Trophoblast cell (in vitro differentiated cells and primary cell): ENCODE data around the gene HTD2.

Experiments
- DNase-seq, 2 donors: peaks; one replicate each; pipeline ENCODE4 v3.0.0-alpha.2; 2016
- H2AFZ ChIP-seq: 2 replicates; pipeline ENCODE4 v1.6.1; 2013; ENCODE audit warnings: low read length, moderate library complexity, mild to moderate bottlenecking; ENCODE audit not compliant: insufficient read depth, poor library complexity
- H2AK5ac ChIP-seq: 2 replicates; pipeline ENCODE4 v1.6.1; 2013; ENCODE audit warnings: mild to moderate bottlenecking, low read length
- H2BK120ac ChIP-seq: 2 replicates; pipeline ENCODE4 v1.6.1; 2013; ENCODE audit warnings: low read length, mild to moderate bottlenecking, moderate library complexity; ENCODE audit not compliant: insufficient read depth, poor library complexity
- H2BK12ac ChIP-seq: 2 replicates; pipeline ENCODE4 v1.6.1; 2013; ENCODE audit warnings: mild to moderate bottlenecking, low read length, moderate library complexity
- H2BK5ac ChIP-seq: 2 replicates; pipeline ENCODE4 v1.6.1; 2013; ENCODE audit warnings: low read length, low read depth, moderate library complexity, mild to moderate bottlenecking; ENCODE audit not compliant: poor library complexity
- H3K14ac ChIP-seq: 2 replicates; pipeline ENCODE4 v1.6.1; 2013; ENCODE audit warnings: mild to moderate bottlenecking, low read length
- H3K18ac ChIP-seq: 2 replicates; pipeline ENCODE4 v1.6.1; 2013; ENCODE audit warnings: mild to moderate bottlenecking, low read length
- H3K23ac ChIP-seq: 2 replicates; pipeline ENCODE4 v1.6.1; 2013; ENCODE audit warnings: low read length
- H3K27ac ChIP-seq: 2 replicates; pipeline ENCODE4 v1.5.1; 2013; ENCODE audit warnings: low read depth, mild to moderate bottlenecking, inconsistent platforms, low read length, moderate library complexity
- H3K27me3 ChIP-seq: 2 replicates; pipeline ENCODE4 v1.6.1; 2013; ENCODE audit warnings: inconsistent platforms, mild to moderate bottlenecking, low read length, moderate library complexity; ENCODE audit not compliant: insufficient read depth
- H3K36me3 ChIP-seq, 2 experiments: 1 replicate in 1 of 2; 2 replicates in 1 of 2; pipeline ENCODE4 v1.6.1; 2013; ENCODE audit warnings: low read length in 2 of 2, mild to moderate bottlenecking in 2 of 2, moderate library complexity in 1 of 2; ENCODE audit not compliant: insufficient read depth in 2 of 2, control insufficient read depth in 1 of 2
- H3K4ac ChIP-seq: 2 replicates; pipeline ENCODE4 v1.6.1; 2013; ENCODE audit warnings: low read depth, mild to moderate bottlenecking, low read length, moderate library complexity
- H3K4me1 ChIP-seq, 2 experiments: 1 replicate in 1 of 2; 2 replicates in 1 of 2; pipeline ENCODE4 v1.6.1; 2013; ENCODE audit warnings: low read length in 2 of 2, mild to moderate bottlenecking in 2 of 2, moderate library complexity in 1 of 2; ENCODE audit not compliant: insufficient read depth in 2 of 2, control insufficient read depth in 1 of 2
- H3K4me2 ChIP-seq: 2 replicates; pipeline ENCODE4 v1.6.1; 2013; ENCODE audit warnings: inconsistent platforms, mild to moderate bottlenecking, low read length, moderate library complexity
- H3K4me3 ChIP-seq: 2 replicates; pipeline ENCODE4 v1.5.1; 2013; ENCODE audit warnings: mild to moderate bottlenecking, low read depth, low read length, inconsistent platforms
- H3K79me1 ChIP-seq: one replicate; pipeline ENCODE4 v1.6.1; 2013; ENCODE audit warnings: low read length
- H3K79me2 ChIP-seq: 2 replicates; pipeline ENCODE4 v1.6.1; 2013; ENCODE audit warnings: low read length, mild to moderate bottlenecking; ENCODE audit not compliant: control insufficient read depth, insufficient read depth, poor library complexity
- H3K9ac ChIP-seq: 2 replicates; pipeline ENCODE4 v1.6.1; 2013; ENCODE audit warnings: mild to moderate bottlenecking, low read length
- H3K9me3 ChIP-seq: 2 replicates; pipeline ENCODE4 v1.6.1; 2013; ENCODE audit warnings: low read depth, mild to moderate bottlenecking, control low read depth, inconsistent platforms, low read length; ENCODE audit not compliant: insufficient read depth
- H4K12ac ChIP-seq: 2 replicates; pipeline ENCODE4 v1.6.1; 2013; ENCODE audit warnings: low read depth, mild to moderate bottlenecking, low read length, moderate library complexity
- H4K8ac ChIP-seq: 2 replicates; pipeline ENCODE4 v1.6.1; 2013; ENCODE audit warnings: low read depth, mild to moderate bottlenecking, low read length, moderate library complexity
- H4K91ac ChIP-seq: one replicate; pipeline ENCODE4 v1.6.1; 2013; ENCODE audit warnings: low read depth, mild to moderate bottlenecking, low read length, moderate library complexity
- WGBS: extraction: QIAGEN DNeasy Blood & Tissue Kit; methylation state at CpG from one replicate; pipeline ENCODE4 v1.1.7; 2013; ENCODE audit warnings: missing lambda C conversion rate; ENCODE audit not compliant: insufficient read length, insufficient coverage; ENCODE audit errors: extremely low coverage; 5-methylcytosine and 5-hydroxymethylcytosine counted together

Gene HTD2

DNA sequence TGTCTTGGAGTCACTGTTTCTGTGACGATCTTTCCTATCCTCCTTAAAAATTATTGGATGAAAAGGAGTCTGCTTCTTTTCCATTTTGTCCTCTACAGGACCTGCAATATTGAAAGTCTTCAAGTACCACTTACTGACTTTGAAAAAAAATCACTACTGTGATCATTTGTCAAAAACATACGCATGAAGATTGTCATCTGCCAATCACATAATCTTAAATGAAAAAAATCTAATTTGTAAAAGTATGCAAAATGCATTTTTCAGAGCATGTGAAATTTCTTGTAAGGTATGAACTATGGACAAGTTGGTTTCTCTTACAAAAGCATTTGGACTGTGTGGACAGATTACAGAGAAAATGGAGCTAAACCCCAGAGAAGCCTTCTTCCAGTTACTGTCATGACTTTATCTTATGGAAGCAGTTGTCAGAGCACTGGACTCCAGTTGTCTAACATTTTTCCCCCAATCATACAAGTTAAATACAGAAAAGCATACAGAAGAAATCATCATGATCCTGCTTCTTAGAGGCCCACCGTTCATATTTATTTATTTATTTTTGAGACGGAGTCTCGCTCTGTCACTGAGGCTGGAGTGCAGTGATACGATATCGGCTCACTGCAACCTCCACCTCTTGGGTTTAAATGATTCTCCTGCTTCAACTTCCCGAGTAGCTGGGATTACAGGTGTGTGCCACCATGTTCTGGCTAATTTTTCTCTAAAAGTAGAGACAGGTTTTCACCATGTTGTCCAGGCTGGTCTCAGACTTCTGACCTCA is 23.0 kb downstream of the HTD2 start:
- Histone ChIP-seq H3K27ac (no peak overlapping the region), H2BK12ac (no peak overlapping the region), H4K8ac (no peak overlapping the region), H3K27me3 (no peaks in the 10 kb centered on the region), H3K9me3 (no peaks in the 10 kb centered on the region), H2BK120ac (no peak overlapping the region), H3K4ac (no peak overlapping the region), H2AK5ac (no peak overlapping the region), H3K14ac (no peak overlapping the region), H4K91ac (no peak overlapping the region), H3K9ac (no peak overlapping the region), H4K12ac (no peak overlapping the region), H3K79me2 (no peaks in the 10 kb centered on the region), H2BK5ac (no peak overlapping the region), H3K18ac (no peak overlapping the region), H3K4me2 (no peak overlapping the region), H2AFZ (no peak overlapping the region), H3K4me3 (no peak overlapping the region), H3K79me1 (peaks cover 6% of the 10 kb centered on the region), H3K4me1 (peaks cover 0 to 4% of the 10 kb centered on the region in 2 experiments), H3K36me3 (no peaks in the 10 kb centered on the region), H3K23ac (no peak overlapping the region)
- no peak for DNase-seq
- no CpG with 5 or more reads among the region's 8 CpGs for WGBS

DNA sequence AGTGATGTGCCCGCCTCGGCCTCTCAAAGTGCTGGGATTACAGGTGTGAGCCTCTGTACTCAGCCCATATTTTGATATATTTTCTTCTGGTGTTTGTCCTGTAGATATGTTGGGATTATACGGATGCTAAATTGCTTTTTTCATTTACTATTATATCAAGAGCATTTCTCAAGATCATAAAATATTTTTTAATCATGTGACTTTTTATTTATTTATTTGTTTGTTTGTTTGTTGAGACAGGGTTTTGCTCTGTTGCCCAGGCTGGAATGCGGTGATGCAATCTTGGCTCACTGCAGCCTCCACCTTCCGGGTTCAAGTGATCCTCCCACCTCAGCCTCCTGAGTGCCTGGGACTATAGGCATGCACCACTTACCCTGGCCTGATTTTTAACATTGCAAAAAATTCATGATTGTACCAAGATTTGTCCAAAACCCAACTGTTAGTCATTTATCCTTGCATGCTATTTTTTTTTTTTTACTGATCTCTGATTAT is 23.6 kb downstream of the HTD2 start:
- no peak overlapping the region for H4K8ac ChIP-seq
- no peak overlapping the region for H4K12ac ChIP-seq
- no peaks in the 10 kb centered on the region for H3K79me2 ChIP-seq
- DNase-seq: no peak
- no peaks in the 10 kb centered on the region for H3K27me3 ChIP-seq
- H3K4me1 ChIP-seq: peaks cover 0 to 4% of the 10 kb centered on the region in 2 experiments
- H3K27ac ChIP-seq: no peak overlapping the region
- H3K4ac ChIP-seq: no peak overlapping the region
- no peak overlapping the region for H3K4me3 ChIP-seq
- H3K9ac ChIP-seq: no peak overlapping the region
- no peak overlapping the region for H2BK12ac ChIP-seq
- no peak overlapping the region for H2BK120ac ChIP-seq
- no peak overlapping the region for H3K4me2 ChIP-seq
- H3K36me3 ChIP-seq: no peaks in the 10 kb centered on the region
- no peak overlapping the region for H2AK5ac ChIP-seq
- no peaks in the 10 kb centered on the region for H3K9me3 ChIP-seq
- H2AFZ ChIP-seq: no peak overlapping the region
- no CpG with 5 or more reads among the region's 5 CpGs for WGBS
- no peak overlapping the region for H3K18ac ChIP-seq
- no peak overlapping the region for H4K91ac ChIP-seq
- H3K23ac ChIP-seq: no peak overlapping the region
- no peak overlapping the region for H2BK5ac ChIP-seq
- H3K14ac ChIP-seq: no peak overlapping the region
- H3K79me1 ChIP-seq: peaks cover 6% of the 10 kb centered on the region

DNA sequence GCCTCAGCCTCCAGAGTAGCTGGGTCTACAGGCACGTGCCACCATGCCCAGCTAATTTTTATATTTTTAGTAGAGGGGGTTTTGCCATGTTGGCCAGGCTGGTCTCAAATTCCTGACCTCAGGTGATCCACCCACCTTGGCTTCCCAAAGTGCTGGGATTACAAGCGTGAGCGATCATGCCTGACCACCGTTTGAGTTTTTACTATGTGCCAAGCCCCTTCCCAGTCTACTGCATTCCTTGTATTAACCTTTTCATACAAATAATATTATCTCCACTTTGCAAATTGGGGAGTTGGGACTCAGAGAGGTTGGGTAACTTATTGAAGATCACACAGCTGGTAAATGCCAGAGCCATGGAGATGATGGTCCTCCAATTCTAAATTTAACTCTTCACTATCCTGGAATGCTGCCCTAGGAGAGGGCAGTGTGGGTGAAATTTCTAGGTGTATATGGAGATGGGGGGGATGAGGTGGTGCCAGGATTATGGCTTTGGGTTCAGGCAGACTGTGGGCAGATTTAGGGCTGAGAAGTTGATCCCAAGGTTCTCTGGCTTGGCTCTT is 25.4 kb downstream of the HTD2 start:
- Histone ChIP-seq H2BK5ac (no peak overlapping the region), H3K4me2 (no peak overlapping the region), H3K4me1 (peaks cover 0 to 4% of the 10 kb centered on the region in 2 experiments), H2AK5ac (no peak overlapping the region), H3K79me2 (no peaks in the 10 kb centered on the region), H3K4ac (no peak overlapping the region), H3K9ac (peak overlapping the region; percentile 48), H3K4me3 (no peak overlapping the region), H3K27me3 (no peaks in the 10 kb centered on the region), H2AFZ (no peak overlapping the region), H4K8ac (no peak overlapping the region), H3K36me3 (no peaks in the 10 kb centered on the region), H2BK120ac (no peak overlapping the region), H3K14ac (no peak overlapping the region), H4K12ac (no peak overlapping the region), H3K79me1 (peaks cover 6% of the 10 kb centered on the region), H4K91ac (no peak overlapping the region), H3K18ac (no peak overlapping the region), H2BK12ac (no peak overlapping the region), H3K9me3 (no peaks in the 10 kb centered on the region), H3K23ac (no peak overlapping the region), H3K27ac (no peak overlapping the region)
- no peak for DNase-seq
- no CpG with 5 or more reads among the region's 4 CpGs for WGBS

DNA sequence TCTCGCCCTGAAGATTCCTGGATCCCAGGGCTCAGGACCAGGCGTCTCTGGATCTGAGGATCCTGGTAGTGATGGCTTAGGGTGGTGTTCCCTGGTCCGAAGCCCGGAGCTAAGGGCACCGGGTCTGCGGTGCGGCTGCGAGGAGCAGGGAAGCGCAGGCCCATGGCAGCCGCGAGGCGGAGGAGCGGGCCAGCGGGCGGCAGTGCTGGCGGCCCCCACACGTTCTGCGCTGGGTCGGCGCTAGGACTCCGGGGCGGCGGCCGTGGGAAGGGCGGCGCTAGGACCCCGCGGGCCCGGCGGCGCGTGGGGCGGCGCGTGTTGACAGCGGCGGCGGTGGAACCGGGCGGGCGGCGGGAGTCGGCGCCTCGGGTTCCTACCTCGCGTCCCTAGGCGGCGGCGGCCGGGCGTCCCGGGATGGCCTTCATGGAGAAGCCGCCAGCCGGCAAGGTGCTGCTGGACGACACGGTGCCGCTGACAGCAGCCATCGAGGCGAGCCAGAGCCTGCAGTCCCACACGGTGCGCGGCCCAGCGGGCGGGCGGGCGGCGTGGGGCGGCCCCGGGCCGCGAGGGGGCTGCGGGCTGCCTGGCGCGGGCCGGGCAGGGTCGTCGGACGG is 26.4 kb downstream of the HTD2 start, which contains the start of gene PXK:
Gene PXK (plus strand): TSS at position 318 of the 614 bp plus-strand sequence. CDS start 97 bp downstream, at position 415.
- Histone ChIP-seq H4K8ac (peak within 1 kb of the TSS; percentile 99), H3K4me1 (peaks cover 0 to 4% of the 10 kb centered on the region in 2 experiments), H3K27me3 (no peaks in the 10 kb centered on the region), H3K23ac (no peak within 1 kb of the TSS), H3K4me3 (peak within 1 kb of the TSS; percentile 92), H3K79me2 (no peaks in the 10 kb centered on the region), H2BK5ac (no peak within 1 kb of the TSS), H4K12ac (peak within 1 kb of the TSS; percentile 96), H2BK12ac (peak within 1 kb of the TSS; percentile 89), H3K36me3 (no peaks in the 10 kb centered on the region), H3K79me1 (peaks cover 6% of the 10 kb centered on the region), H3K27ac (no peak within 1 kb of the TSS), H2AFZ (peak within 1 kb of the TSS; percentile 99), H3K4me2 (peak within 1 kb of the TSS; percentile 88), H2BK120ac (peak within 1 kb of the TSS; percentile 92), H2AK5ac (no peak within 1 kb of the TSS), H4K91ac (peak within 1 kb of the TSS; percentile 68), H3K9me3 (no peaks in the 10 kb centered on the region), H3K18ac (peak within 1 kb of the TSS; percentile 97), H3K4ac (peak within 1 kb of the TSS; percentile 65), H3K9ac (peak within 1 kb of the TSS; percentile 79), H3K14ac (peak within 1 kb of the TSS; percentile 98)
- no CpG with 5 or more reads among the region's 79 CpGs for WGBS
- DNase-seq: peak; percentile 68 to 79
